ENCODE data around the gene NRXN3.

DNA sequence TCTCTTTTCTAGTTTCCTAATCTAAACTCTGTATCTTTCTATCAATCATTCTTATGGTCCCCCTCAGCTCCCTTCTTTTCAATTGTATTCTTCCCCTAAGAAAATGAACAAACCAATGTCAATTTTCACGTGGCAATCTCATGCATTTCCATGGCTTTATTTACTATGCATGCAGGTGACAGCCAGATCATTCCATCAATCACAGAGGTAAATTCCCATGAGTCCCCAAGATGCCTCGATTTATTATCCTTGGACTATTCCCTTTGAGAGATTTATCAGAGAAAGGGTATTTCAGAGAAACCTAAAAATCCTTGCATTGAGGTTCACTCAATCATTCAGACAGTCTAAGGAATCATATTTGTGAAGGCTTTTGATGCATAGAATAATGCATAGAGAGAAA, 1739.9 kb downstream of the NRXN3 start:
- TF ChIP-seq ZNF114 (CRISPR knock-in tag; IDR thresholded peaks at IDR 0.05) (no peak), EZH2phosphoT487 (IDR thresholded peaks at IDR 0.05; ENCODE audit: unreplicated experiment) (no peak), EZH2 (IDR thresholded peaks at IDR 0.05; ENCODE audit: low read depth, unreplicated experiment) (no peak)
- TF ChIP-seq, protein P1, sequence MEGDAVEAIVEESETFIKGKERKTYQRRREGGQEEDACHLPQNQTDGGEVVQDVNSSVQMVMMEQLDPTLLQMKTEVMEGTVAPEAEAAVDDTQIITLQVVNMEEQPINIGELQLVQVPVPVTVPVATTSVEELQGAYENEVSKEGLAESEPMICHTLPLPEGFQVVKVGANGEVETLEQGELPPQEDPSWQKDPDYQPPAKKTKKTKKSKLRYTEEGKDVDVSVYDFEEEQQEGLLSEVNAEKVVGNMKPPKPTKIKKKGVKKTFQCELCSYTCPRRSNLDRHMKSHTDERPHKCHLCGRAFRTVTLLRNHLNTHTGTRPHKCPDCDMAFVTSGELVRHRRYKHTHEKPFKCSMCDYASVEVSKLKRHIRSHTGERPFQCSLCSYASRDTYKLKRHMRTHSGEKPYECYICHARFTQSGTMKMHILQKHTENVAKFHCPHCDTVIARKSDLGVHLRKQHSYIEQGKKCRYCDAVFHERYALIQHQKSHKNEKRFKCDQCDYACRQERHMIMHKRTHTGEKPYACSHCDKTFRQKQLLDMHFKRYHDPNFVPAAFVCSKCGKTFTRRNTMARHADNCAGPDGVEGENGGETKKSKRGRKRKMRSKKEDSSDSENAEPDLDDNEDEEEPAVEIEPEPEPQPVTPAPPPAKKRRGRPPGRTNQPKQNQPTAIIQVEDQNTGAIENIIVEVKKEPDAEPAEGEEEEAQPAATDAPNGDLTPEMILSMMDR (conservative IDR thresholded peaks at IDR 0.05; ENCODE audit: low read depth in 2 of 2): no peak

Measured in GM23338 (cell line).